GM12878 (cell line): ENCODE data around the gene MT1E. TPM values are rescaled to one million over a fixed set of nuclear protein-coding genes. Genes with fewer than 3 reads are reported as not detected.

Experiments used
- ASH2L ChIP-seq: fragments of 300-600, 200-600 bp; sonication (generic); IDR thresholded peaks from 2 replicates; pipeline ENCODE4 v1.6.1; 2017; ENCODE audit warnings: low read depth, mild to moderate bottlenecking, borderline replicate concordance
- BACH1 ChIP-seq: fragments of 450-650 bp; IDR thresholded peaks from 2 replicates; pipeline ENCODE4 v1.6.1; 2017; ENCODE audit warnings: mild to moderate bottlenecking, borderline replicate concordance
- CHD4 ChIP-seq: fragments of 200-600 bp; sonication (generic); IDR thresholded peaks from 2 replicates; pipeline ENCODE4 v1.6.1; 2016; ENCODE audit warnings: mild to moderate bottlenecking
- CREM ChIP-seq: IDR thresholded peaks from 2 replicates; pipeline ENCODE4 v1.6.1; 2014; ENCODE audit warnings: antibody characterized with exemption, low read depth
- DPF2 ChIP-seq: fragments of 450-650 bp; IDR thresholded peaks from 2 replicates; pipeline ENCODE4 v1.6.1; 2017; ENCODE audit warnings: mild to moderate bottlenecking
- EED ChIP-seq: sonication (generic); IDR thresholded peaks from 2 replicates; pipeline ENCODE4 v1.6.1; 2016; ENCODE audit warnings: antibody characterized with exemption, low read depth
- ESRRA ChIP-seq: IDR thresholded peaks from 2 replicates; pipeline ENCODE4 v1.6.1; 2012; ENCODE audit warnings: mild to moderate bottlenecking, low read length, improper control_type of control experiment
- FOXK2 ChIP-seq: fragments of 450-650 bp; IDR thresholded peaks from 2 replicates; pipeline ENCODE4 v1.6.1; 2017; ENCODE audit warnings: mild to moderate bottlenecking, moderate library complexity
- IKZF2 ChIP-seq, 2 experiments: fragments of 450-650 bp; IDR thresholded peaks; 2 replicates each; pipeline ENCODE4 v1.6.1; 2017; ENCODE audit warnings: mild to moderate bottlenecking in 2 of 2, moderate library complexity in 2 of 2
- IRF5 ChIP-seq: fragments of 450-650 bp; IDR thresholded peaks from 2 replicates; pipeline ENCODE4 v1.6.1; 2017; ENCODE audit warnings: borderline replicate concordance
- JUND ChIP-seq: IDR thresholded peaks from 2 replicates; pipeline ENCODE4 v1.6.1; 2012; ENCODE audit warnings: low read depth, mild to moderate bottlenecking, low read length, improper control_type of control experiment, moderate library complexity
- LARP7 ChIP-seq: fragments of 450-650 bp; IDR thresholded peaks from 2 replicates; pipeline ENCODE4 v1.6.1; 2017; ENCODE audit warnings: mild to moderate bottlenecking
- MTA2 ChIP-seq: fragments of 450-650 bp; IDR thresholded peaks from 2 replicates; pipeline ENCODE4 v1.6.1; 2016; ENCODE audit warnings: low read depth, mild to moderate bottlenecking, moderate library complexity
- MXI1 ChIP-seq: fragments of 150-350 bp; IDR thresholded peaks from 2 replicates; pipeline ENCODE4 v1.6.1; 2011; ENCODE audit warnings: low read depth, mild to moderate bottlenecking, inconsistent platforms, low read length, improper control_type of control experiment
- MYB ChIP-seq: fragments of 150-350 bp; IDR thresholded peaks from 2 replicates; pipeline ENCODE4 v1.6.1; 2014; ENCODE audit warnings: mild to moderate bottlenecking, low read depth, low read length, borderline replicate concordance
- NFIC ChIP-seq: IDR thresholded peaks from 2 replicates; pipeline ENCODE4 v1.6.1; 2012; ENCODE audit warnings: low read depth, mild to moderate bottlenecking, inconsistent platforms, low read length, moderate library complexity
- NKRF ChIP-seq: fragments of 450-650 bp; conservative IDR thresholded peaks from 2 replicates; pipeline ENCODE4 v1.6.1; 2017; ENCODE audit warnings: mild to moderate bottlenecking, moderate library complexity
- NR2C1 ChIP-seq: fragments of 450-650 bp; IDR thresholded peaks from 2 replicates; pipeline ENCODE4 v1.6.1; 2017; ENCODE audit warnings: antibody characterized with exemption, mild to moderate bottlenecking, moderate library complexity
- NRF1 ChIP-seq: conservative IDR thresholded peaks from 2 replicates; pipeline ENCODE4 v1.6.1; 2011; ENCODE audit warnings: mild to moderate bottlenecking, low read depth, low read length, improper control_type of control experiment
- POLR2A ChIP-seq: IDR thresholded peaks from 2 replicates; pipeline ENCODE4 v1.6.1; 2011; ENCODE audit warnings: low read depth, mild to moderate bottlenecking, low read length
- POLR2AphosphoS2 ChIP-seq: IDR thresholded peaks from 2 replicates; pipeline ENCODE4 v1.6.1; 2011; ENCODE audit warnings: low read depth, mild to moderate bottlenecking, low read length, improper control_type of control experiment, moderate library complexity
- RCOR1 ChIP-seq: conservative IDR thresholded peaks from 2 replicates; pipeline ENCODE4 v1.6.1; 2012; ENCODE audit warnings: low read depth, low read length, improper control_type of control experiment
- SIN3A ChIP-seq: IDR thresholded peaks from 2 replicates; pipeline ENCODE4 v1.6.1; 2012; ENCODE audit warnings: low read depth, low read length, improper control_type of control experiment
- SMARCA5 ChIP-seq: fragments of 450-650 bp; IDR thresholded peaks from 2 replicates; pipeline ENCODE4 v1.6.1; 2017; ENCODE audit warnings: mild to moderate bottlenecking
- SPI1 ChIP-seq: IDR thresholded peaks from 2 replicates; pipeline ENCODE4 v1.6.1; 2011; ENCODE audit warnings: low read depth, mild to moderate bottlenecking, low read length, moderate library complexity, borderline replicate concordance; ENCODE audit not compliant: insufficient read depth
- SREBF1 ChIP-seq: IDR thresholded peaks from 2 replicates; pipeline ENCODE4 v1.6.1; 2012; ENCODE audit warnings: mild to moderate bottlenecking, low read length
- TCF12 ChIP-seq: IDR thresholded peaks from 2 replicates; pipeline ENCODE4 v1.6.1; 2011; ENCODE audit warnings: low read depth, mild to moderate bottlenecking, low read length
- TCF7 ChIP-seq: IDR thresholded peaks from 2 replicates; pipeline ENCODE4 v1.6.1; 2014; ENCODE audit warnings: antibody characterized with exemption, borderline replicate concordance
- ZBED1 ChIP-seq: IDR thresholded peaks from 2 replicates; pipeline ENCODE4 v1.6.1; 2016; ENCODE audit warnings: borderline replicate concordance
- ZNF207 ChIP-seq: fragments of 450-650 bp; IDR thresholded peaks from 2 replicates; pipeline ENCODE4 v1.6.1; 2014; ENCODE audit warnings: antibody characterized with exemption, mild to moderate bottlenecking, borderline replicate concordance
- ZNF217 ChIP-seq: fragments of 450-650 bp; IDR thresholded peaks from 2 replicates; pipeline ENCODE4 v1.6.1; 2017; ENCODE audit warnings: antibody characterized with exemption, mild to moderate bottlenecking
- ZSCAN29 ChIP-seq: fragments of 450-650 bp; IDR thresholded peaks from 2 replicates; pipeline ENCODE4 v1.6.1; 2017; ENCODE audit warnings: mild to moderate bottlenecking, moderate library complexity
- polyA plus RNA-seq, 11 experiments: library from polyadenylated mRNA; depleted of rRNA in 4 of 11; unstranded in 6 of 11; stranded (reverse) in 5 of 11; fragments of >200 nt; fragmentation: Nextera tagmentation in 4 of 11; fragmentation: Illumina TruSeq in 1 of 11; extraction: Ambion mirVana in 4 of 11; extraction: Trizol in 1 of 11; gene quantifications; 1 replicate in 1 of 11; 2 replicates in 10 of 11; pipeline versions ENCODE4 v1.2.1 to v1.2.3, GENCODE V29; 2011 to 2016; ENCODE audit warnings: inconsistent platforms in 2 of 11, missing spikeins in 2 of 11, low read depth in 1 of 11
- total RNA-seq, 4 experiments: library from RNA; depleted of rRNA in 3 of 4; stranded (reverse); fragments of >200 nt in 3 of 4; fragmentation: Illumina TruSeq in 1 of 4; extraction: Trizol in 1 of 4; gene quantifications; 2 replicates each; pipeline versions ENCODE4 v1.2.1 to v1.2.3, GENCODE V29; 2013 to 2021

The MT1E gene
- total and polyA plus RNA-seq, 10 of the 15 experiments (the other 5 are each of a cell fraction or from before 2014, with no cell fraction given), result 5.8 to 22.3 (median 16.5) TPM

- no peak for TF ChIP-seq SREBF1
- no peak for TF ChIP-seq NFIC
- peak; percentile 78; the same call in 1 of the 2 replicates for TF ChIP-seq ZNF207
- peak; percentile 33; the same call in 1 of the 2 replicates for TF ChIP-seq NKRF
- peak; percentile 2; the same call in 1 of the 2 replicates for TF ChIP-seq SPI1
- TF ChIP-seq ZNF217, result peak; percentile 77; the same call in 1 of the 2 replicates
- TF ChIP-seq TCF12, result peak; percentile 29; the same call in 1 of the 2 replicates
- no peak for TF ChIP-seq POLR2AphosphoS2
- peak; percentile 33 to 34; a peak in 2 of 4 replicates for TF ChIP-seq IKZF2 (IDR thresholded peaks at IDR 0.05)
- peak; percentile 100 for TF ChIP-seq LARP7
- peak; percentile 89; the same call in 1 of the 2 replicates for TF ChIP-seq BACH1
- TF ChIP-seq ZBED1, result no peak
- TF ChIP-seq DPF2, result peak; percentile 81
- peak; percentile 67; the same call in 1 of the 2 replicates for TF ChIP-seq ESRRA
- TF ChIP-seq MTA2, result no peak
- TF ChIP-seq NR2C1, result no peak
- TF ChIP-seq SMARCA5, result peak; percentile 99
- TF ChIP-seq NRF1, result no peak
- TF ChIP-seq CHD4, result no peak
- peak; percentile 28; the same call in 1 of the 2 replicates for TF ChIP-seq FOXK2
- no peak for TF ChIP-seq TCF7
- TF ChIP-seq SIN3A, result peak; percentile 56
- 0 out of 2 replicates have a peak, but pooled peaks have one; percentile 11 for TF ChIP-seq EED
- TF ChIP-seq MXI1, result peak; percentile 51; the same call in 1 of the 2 replicates
- no peak for TF ChIP-seq ASH2L
- peak; percentile 67 for TF ChIP-seq POLR2A
- TF ChIP-seq IRF5, result no peak
- TF ChIP-seq CREM, result peak; percentile 38; the same call in 1 of the 2 replicates
- 0 out of 2 replicates have a peak, but pooled peaks have one; percentile 32 for TF ChIP-seq JUND
- no peak for TF ChIP-seq ZSCAN29
- no peak for TF ChIP-seq RCOR1
- no peak for TF ChIP-seq MYB
Observed at GRCh38 chr16:56608043-56608875, 17.3 kb upstream of the MT1E start, which contains the start of gene MT2A (continued).
